Measurements from ENCODE around the gene ATXN10. TPM values are rescaled to one million over a fixed set of nuclear protein-coding genes. Genes with fewer than 3 reads are reported as not detected.

Gene ATXN10
- total and polyA plus RNA-seq, 10 of the 15 experiments (the other 5 are each of a cell fraction or from before 2014, with no cell fraction given), result 29.2 to 249 (median 146) TPM

DNA sequence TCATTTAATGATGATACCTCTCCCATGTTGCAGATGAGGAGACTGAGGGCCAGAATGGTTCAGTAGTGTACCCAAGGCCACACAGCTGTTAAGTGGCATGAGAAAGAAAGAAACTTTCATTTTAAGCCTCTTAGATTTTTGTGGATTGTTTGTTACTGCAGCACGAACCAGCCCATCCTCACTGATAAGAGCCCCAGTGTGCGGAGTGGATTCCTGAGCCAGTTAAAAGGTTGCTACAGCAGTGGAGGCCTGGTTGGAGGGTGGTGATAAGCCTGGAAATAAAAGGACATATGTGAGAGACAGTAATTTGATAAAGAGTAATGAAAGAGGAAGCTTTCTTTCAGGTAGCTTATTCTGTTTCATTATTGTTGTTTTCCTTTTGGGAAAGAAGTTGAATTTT, 89.0 kb downstream of the ATXN10 start:
- no peaks in the 10 kb centered on the region for H3K9me3 ChIP-seq (replicated peaks; ENCODE audit: control insufficient read depth, insufficient read depth, low read length)
- H3K4me2 ChIP-seq (ENCODE audit: control insufficient read depth, insufficient read depth), result no peak overlapping the region
- no peak overlapping the region for H2AFZ ChIP-seq (ENCODE audit: control insufficient read depth, low read depth, low read length)
- no peaks in the 10 kb centered on the region for H3K79me2 ChIP-seq (ENCODE audit: control insufficient read depth, insufficient read depth, low read length)
- H3K36me3 ChIP-seq (ENCODE audit: control insufficient read depth in 2 of 2, insufficient read depth in 2 of 2, low read length in 1 of 2), result peaks cover 6 to 16% of the 10 kb centered on the region in 2 experiments
- ATAC-seq (no peak), DNase-seq (ENCODE audit: low read depth, low spot score) (no peak), FAIRE-seq (no peak)
- H3K4me1 ChIP-seq (ENCODE audit: control insufficient read depth, insufficient read depth, low read length), result peaks cover 3% of the 10 kb centered on the region; the same call in 1 of the 2 replicates
- no peak overlapping the region for H3K27ac ChIP-seq (ENCODE audit: control insufficient read depth, insufficient read depth)
- H3K9ac ChIP-seq (ENCODE audit: control insufficient read depth, insufficient read depth, low read length), result no peak overlapping the region
- no peaks in the 10 kb centered on the region for H3K27me3 ChIP-seq (replicated peaks in 1 of 2; ENCODE audit: control insufficient read depth in 2 of 2, insufficient read depth in 2 of 2, low read length in 1 of 2)
- no peak for TF ChIP-seq KDM1A (IDR thresholded peaks at IDR 0.05; ENCODE audit: borderline replicate concordance)
- no peak for TF ChIP-seq POLR2A (IDR thresholded peaks at IDR 0.05; ENCODE audit: low read depth, low read length)
- no peak for TF ChIP-seq E2F4 (IDR thresholded peaks at IDR 0.05; ENCODE audit: low read depth, low read length)
- no peak for TF ChIP-seq BCLAF1 (IDR thresholded peaks at IDR 0.05)
- TF ChIP-seq CBX5 (IDR thresholded peaks at IDR 0.05; ENCODE audit: low read depth), result no peak
- no peak for TF ChIP-seq BMI1 (IDR thresholded peaks at IDR 0.05; ENCODE audit: borderline replicate concordance)
- no peak for TF ChIP-seq YBX1 (IDR thresholded peaks at IDR 0.05)
- no peak for TF ChIP-seq ZNF24 (IDR thresholded peaks at IDR 0.05)
- no peak for TF ChIP-seq ATF7 (IDR thresholded peaks at IDR 0.05; ENCODE audit: low read depth)
- TF ChIP-seq, protein P1, sequence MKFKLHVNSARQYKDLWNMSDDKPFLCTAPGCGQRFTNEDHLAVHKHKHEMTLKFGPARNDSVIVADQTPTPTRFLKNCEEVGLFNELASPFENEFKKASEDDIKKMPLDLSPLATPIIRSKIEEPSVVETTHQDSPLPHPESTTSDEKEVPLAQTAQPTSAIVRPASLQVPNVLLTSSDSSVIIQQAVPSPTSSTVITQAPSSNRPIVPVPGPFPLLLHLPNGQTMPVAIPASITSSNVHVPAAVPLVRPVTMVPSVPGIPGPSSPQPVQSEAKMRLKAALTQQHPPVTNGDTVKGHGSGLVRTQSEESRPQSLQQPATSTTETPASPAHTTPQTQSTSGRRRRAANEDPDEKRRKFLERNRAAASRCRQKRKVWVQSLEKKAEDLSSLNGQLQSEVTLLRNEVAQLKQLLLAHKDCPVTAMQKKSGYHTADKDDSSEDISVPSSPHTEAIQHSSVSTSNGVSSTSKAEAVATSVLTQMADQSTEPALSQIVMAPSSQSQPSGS (IDR thresholded peaks at IDR 0.05; ENCODE audit: low read length), result no peak
- TF ChIP-seq FOXK2 (IDR thresholded peaks at IDR 0.05), result no peak
- no peak for TF ChIP-seq MYC (IDR thresholded peaks at IDR 0.05; ENCODE audit: insufficient read depth, insufficient read length, insufficient replicate concordance, low read length, severe bottlenecking)
- TF ChIP-seq ZNF217 (IDR thresholded peaks at IDR 0.05), result no peak
- TF ChIP-seq BCL11A (IDR thresholded peaks at IDR 0.05; ENCODE audit: low read depth, low read length), result no peak
- no TSS peak for BruUV-seq (replicated peaks)
- POLR2A ChIA-PET, result no interaction called here
- RAD21 ChIA-PET (ENCODE audit: unreplicated experiment), result no interaction called here
- intact Hi-C loops (cut with micrococcal nuclease; ENCODE audit: unreplicated experiment) (no loop called here), in situ Hi-C loops (cut with MboI) (no loop called here)
- SMC1A ChIA-PET (ENCODE audit: uncharacterized antibody, unreplicated experiment), result interaction anchor here (0.5 to 2.2 kb wide), 2 partner anchors 10 to 102 kb away, joined by 3 to 6 read pairs; no protein-coding TSS in a partner anchor
- no peaks in the 10 kb centered on the region; the same call in 1 of the 2 replicates for H4K20me1 ChIP-seq (ENCODE audit: control insufficient read depth, insufficient read depth)
- WGBS (ENCODE audit: insufficient coverage, insufficient replicate concordance, low lambda C conversion rate, missing lambda C conversion rate), result 97% methylated on average over 2 of the region's 2 CpGs
- no peak overlapping the region for H3K4me3 ChIP-seq
- CTCF ChIA-PET, result interaction anchor here (1.1 kb wide), 1 partner anchor 116 kb away, joined by 4 read pairs; no protein-coding TSS in a partner anchor

Data from GM12878 (cell line).